A673 (cell line): ENCODE data around the gene ELL2. TPM values are rescaled to one million over a fixed set of nuclear protein-coding genes. Genes with fewer than 3 reads are reported as not detected.

Source experiments
- total RNA-seq: library from RNA; stranded (reverse); gene quantifications from 2 replicates; pipeline ENCODE4 v1.2.3, GENCODE V29; 2021

The ELL2 gene
- total RNA-seq, 1 experiment from 2014 or later: 12.0 TPM

Other genes with a start within 250 kb of the ELL2 start
- 29.6 and 40.5 TPM in 2 replicates for gene RHOBTB3, start 230.5 kb downstream of the ELL2 start, total RNA-seq
- gene GLRX, start 139.1 kb downstream of the ELL2 start, total RNA-seq: 27.3 and 28.6 TPM in 2 replicates